Kidney (tissue), 14 donors: Measurements from ENCODE around the gene YPEL1. TPM values are rescaled to one million over a fixed set of nuclear protein-coding genes. Genes with fewer than 3 reads are reported as not detected.
"Not testable (repeated sequence)": the region's sequence is repeated elsewhere in the genome, so short reads cannot be mapped to it uniquely, and the experiment has no call there.

Experiments used
- DNase-seq, 5 donors: peaks; one replicate each; pipeline ENCODE4 v3.0.0-alpha.2; 2013 to 2020
- FAIRE-seq: peaks from 2 replicates; lab custom pipeline; 2012; peaks lifted over from hg19 to GRCh38; lab: Jason Lieb, UNC
- H3K27ac ChIP-seq, 2 donors: one replicate each; pipeline ENCODE4 v1.7.0; 2013; ENCODE audit warnings: low read depth in 2 of 2, low read length in 2 of 2, inconsistent platforms in 1 of 2
- H3K27me3 ChIP-seq: one replicate; pipeline ENCODE4 v1.7.1; 2013; ENCODE audit warnings: low read length, inconsistent platforms; ENCODE audit not compliant: control insufficient read depth, insufficient read depth
- H3K36me3 ChIP-seq, 3 donors: one replicate each; pipeline versions ENCODE4 v1.7.0 to v1.7.1; 2013; ENCODE audit warnings: low read length in 3 of 3, control low read depth in 1 of 3, inconsistent platforms in 1 of 3; ENCODE audit not compliant: insufficient read depth in 3 of 3, control insufficient read depth in 2 of 3
- H3K4me1 ChIP-seq, 3 donors: one replicate each; pipeline versions ENCODE4 v1.7.0 to v1.7.1; 2013; ENCODE audit warnings: low read length in 3 of 3, inconsistent platforms in 1 of 3, low read depth in 1 of 3; ENCODE audit not compliant: control insufficient read depth in 2 of 3, insufficient read depth in 2 of 3
- H3K4me3 ChIP-seq, 3 donors: one replicate each; pipeline versions ENCODE4 v1.7.0 to v1.8.1; 2013; ENCODE audit warnings: low read length in 3 of 3, control low read depth in 1 of 3, inconsistent platforms in 1 of 3
- H3K9ac ChIP-seq, 3 donors: one replicate each; pipeline versions ENCODE4 v1.7.0 to v1.7.1; 2013; ENCODE audit warnings: low read length in 3 of 3, control low read depth in 1 of 3, inconsistent platforms in 1 of 3
- H3K9me3 ChIP-seq, 3 donors: one replicate each; pipeline versions ENCODE4 v1.7.0 to v1.7.1; 2013; ENCODE audit warnings: low read length in 3 of 3, control low read depth in 1 of 3, inconsistent platforms in 1 of 3; ENCODE audit not compliant: control insufficient read depth in 2 of 3, insufficient read depth in 1 of 3
- CTCF ChIP-seq: IDR thresholded peaks from 3 replicates; pipeline ENCODE4 v1.5.1; 2012; ENCODE audit warnings: mild to moderate bottlenecking, moderate library complexity, borderline replicate concordance; ENCODE audit not compliant: insufficient read depth; ENCODE audit errors: extremely low read depth
- intact Hi-C: fragments of 100-400 bp; cut with DNase I; formaldehyde crosslinking; loops from one replicate; pipeline ENCODE4 v1.11.1; 2022
- polyA plus RNA-seq: library from polyadenylated mRNA; stranded (reverse); fragments of 350-450 nt; fragmentation: Illumina TruSeq; extraction: RNeasy Lipid Tissue Mini Kit (QIAGEN cat#74804); gene quantifications from one replicate; pipeline ENCODE4 v1.2.3, GENCODE V29; 2014; ENCODE audit warnings: low read depth, low replicate concordance; ENCODE audit not compliant: insufficient read depth
- total RNA-seq: library from RNA; stranded (reverse); fragmentation: NEBNext Ultra II Directional; extraction: Animal tissue kit (Norgen Biotek cat#: 25700); gene quantifications from one replicate; pipeline ENCODE4 v1.2.1, GENCODE V29; 2021
- donor health status: control.
- donor health status: control.
- donor health status: control.
- donor health status: control.
- donor health status: control.
- donor health status: DM: yes; HTN: yes; CAD: no.
- donor health status: Normal renal cell carcinoma (clear cell type).

The YPEL1 gene
- total and polyA plus RNA-seq, 2 donors from 2014 or later: 2.2 to 6.1 TPM

GRCh38 chr22:21681566-21682370 is 53.8 kb downstream of the YPEL1 start:
- peaks cover 0 to 27% (median 24%) of the 10 kb centered on the region in 3 donors for H3K4me1 ChIP-seq
- peaks cover 0 to 23% (median 10%) of the 10 kb centered on the region in 3 donors for H3K36me3 ChIP-seq
- TF ChIP-seq CTCF: no peak
- intact Hi-C loops: no loop called here
- H3K27me3 ChIP-seq: no peaks in the 10 kb centered on the region
- H3K9ac ChIP-seq: no peak overlapping the region
- no peak overlapping the region for H3K4me3 ChIP-seq
- FAIRE-seq (no peak), DNase-seq (no peak)
- H3K27ac ChIP-seq: peak overlapping the region; percentile 32 to 85
- H3K9me3 ChIP-seq: no peaks in the 10 kb centered on the region

DNA sequence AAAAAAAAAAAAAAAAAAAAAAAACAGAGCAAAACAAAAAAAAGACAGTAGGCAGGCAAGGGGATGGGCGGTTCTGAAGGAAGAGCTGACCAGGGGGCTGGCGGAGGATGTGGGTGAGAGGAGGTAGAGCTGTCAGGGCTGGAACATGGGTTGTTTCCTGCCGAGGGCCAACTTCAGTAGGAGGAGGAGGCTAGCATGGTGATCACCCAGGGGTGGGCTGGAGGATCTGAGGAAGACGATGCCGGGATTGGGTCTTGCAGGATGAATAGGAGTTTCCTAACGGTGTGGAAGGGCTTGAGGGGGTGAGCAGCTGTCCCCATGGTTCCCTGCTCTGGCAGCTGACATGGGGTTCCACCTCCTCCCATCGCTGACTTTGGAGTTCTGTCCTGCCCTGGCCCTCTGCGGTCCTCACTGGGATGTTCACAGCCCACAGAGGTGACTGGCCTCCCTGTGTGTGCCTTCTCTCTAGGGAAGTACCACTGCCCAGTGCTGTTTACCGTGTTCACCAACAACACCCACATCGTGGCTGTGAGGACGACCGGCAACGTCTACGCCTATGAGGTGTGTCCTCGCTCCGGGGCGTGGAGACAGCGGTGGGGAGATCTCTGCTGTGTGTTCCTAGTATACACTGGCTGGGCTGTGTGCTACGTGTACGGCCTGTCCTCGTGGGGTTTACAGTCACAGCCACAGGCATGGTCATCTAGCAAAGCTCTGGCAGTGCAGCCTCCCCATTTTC is 54.6 kb downstream of the YPEL1 start:
- intact Hi-C loops: no loop called here
- H3K36me3 ChIP-seq: peaks cover 0 to 18% (median 6%) of the 10 kb centered on the region in 3 donors
- peaks cover 0 to 27% (median 24%) of the 10 kb centered on the region in 3 donors for H3K4me1 ChIP-seq
- no peak overlapping the region for H3K4me3 ChIP-seq
- FAIRE-seq (no peak), DNase-seq (no peak)
- H3K9me3 ChIP-seq: no peaks in the 10 kb centered on the region
- no peak overlapping the region for H3K27ac ChIP-seq
- H3K27me3 ChIP-seq: no peaks in the 10 kb centered on the region
- no peak for TF ChIP-seq CTCF
- no peak overlapping the region for H3K9ac ChIP-seq

GRCh38 chr22:21679383-21679782 is 56.2 kb downstream of the YPEL1 start:
- FAIRE-seq: no peak
- DNase-seq: no peak
- Histone ChIP-seq H3K36me3 (peaks cover 0 to 10% (median 6%) of the 10 kb centered on the region in 3 donors), H3K4me3 (no peak overlapping the region), H3K4me1 (peaks cover 0 to 34% (median 32%) of the 10 kb centered on the region in 3 donors), H3K27ac (no peak overlapping the region), H3K27me3 (no peaks in the 10 kb centered on the region), H3K9ac (no peak overlapping the region), H3K9me3 (no peaks in the 10 kb centered on the region)
- intact Hi-C loops: no loop called here
- TF ChIP-seq CTCF: no peak

- H3K27me3 ChIP-seq, DNase-seq, intact Hi-C loops, H3K4me3 ChIP-seq, H3K27ac ChIP-seq, H3K9ac ChIP-seq, H3K9me3 ChIP-seq, FAIRE-seq: not testable (repeated sequence)
- Histone ChIP-seq H3K4me1 (peaks cover 0 to 34% (median 33%) of the 10 kb centered on the region in 3 donors), H3K36me3 (peaks cover 0 to 10% (median 6%) of the 10 kb centered on the region in 3 donors)
Observed at GRCh38 chr22:21678842-21679241, 56.8 kb downstream of the YPEL1 start.
